B cell (primary cell): ENCODE results near the gene EFCC1. TPM values are rescaled to one million over a fixed set of nuclear protein-coding genes. Genes with fewer than 3 reads are reported as not detected.

Experiments
- ATAC-seq: fragments of 200-7000 bp; cut with Tn5 transposase; one replicate; pipeline ENCODE4 v1.10.0; 2021; ENCODE audit warnings: low read depth, mild to moderate bottlenecking, moderate number of reproducible peaks, moderate library complexity
- CTCF ChIA-PET: fragments of 350-600 bp; sonication (Branson Sonifier 250); formaldehyde crosslinking; loops from one replicate; lab custom pipeline; 2021; ENCODE audit warnings: antibody characterized with exemption, inconsistent platforms; lab: Charles Lee
- POLR2A ChIA-PET: fragments of 350-600 bp; sonication (Branson Sonifier 250); formaldehyde crosslinking; loops from one replicate; lab custom pipeline; 2021; ENCODE audit warnings: antibody characterized with exemption; lab: Charles Lee
- DNase-seq: peaks from one replicate; pipeline ENCODE4 v3.0.0; 2013
- H2AFZ ChIP-seq: 2 replicates; pipeline ENCODE4 v1.6.1; 2012; ENCODE audit warnings: mild to moderate bottlenecking, low read depth, low read length; ENCODE audit not compliant: insufficient read depth, poor library complexity, severe bottlenecking
- H3K27ac ChIP-seq, 2 donors: 1 replicate in 1 of 2; 2 replicates in 1 of 2; pipeline ENCODE4 v1.5.1; 2012 to 2013; ENCODE audit warnings: low read length in 2 of 2, mild to moderate bottlenecking in 2 of 2, moderate library complexity in 1 of 2
- H3K27me3 ChIP-seq, 4 experiments: fragments of 200-600 bp in 1 of 4; sonication (generic) in 1 of 4; replicated peaks in 1 of 4; 1 replicate in 2 of 4; 2 replicates in 2 of 4; pipeline versions ENCODE4 v1.6.1 to v1.7.0; 2013 to 2016; ENCODE audit warnings: low read length in 3 of 4, mild to moderate bottlenecking in 2 of 4, mixed read lengths in 1 of 4, moderate library complexity in 1 of 4; ENCODE audit not compliant: insufficient read depth in 4 of 4, control insufficient read depth in 3 of 4; ENCODE audit errors: control extremely low read depth in 1 of 4
- H3K36me3 ChIP-seq, 2 experiments: replicated peaks in 1 of 2; 1 replicate in 1 of 2; 2 replicates in 1 of 2; pipeline versions ENCODE4 v1.6.1 to v1.7.1; 2013; ENCODE audit warnings: low read length in 1 of 2; ENCODE audit not compliant: insufficient read depth in 2 of 2, control insufficient read depth in 1 of 2; ENCODE audit errors: control extremely low read depth in 1 of 2, extremely low read depth in 1 of 2
- H3K4me1 ChIP-seq, 2 donors: fragments of 200-600 bp in 1 of 2; sonication (generic) in 1 of 2; 1 replicate in 1 of 2; 2 replicates in 1 of 2; pipeline versions ENCODE4 v1.5.1 to v1.6.1; 2013 to 2017; ENCODE audit warnings: low read length in 2 of 2; ENCODE audit not compliant: control insufficient read depth in 2 of 2, insufficient read depth in 2 of 2
- H3K4me2 ChIP-seq: replicated peaks from 2 replicates; pipeline ENCODE3; 2012; ENCODE audit warnings: mild to moderate bottlenecking, low read depth, low read length; ENCODE audit not compliant: poor library complexity, severe bottlenecking
- H3K4me3 ChIP-seq, 5 experiments: fragments of 200-600 bp in 1 of 5; sonication (generic) in 1 of 5; 1 replicate in 3 of 5; 2 replicates in 2 of 5; pipeline versions ENCODE4 v1.5.1 to v1.7.0; 2011 to 2016; ENCODE audit warnings: low read length in 4 of 5, mild to moderate bottlenecking in 4 of 5, low read depth in 2 of 5, control low read depth in 1 of 5, moderate library complexity in 1 of 5; ENCODE audit not compliant: insufficient read depth in 1 of 5; ENCODE audit errors: control extremely low read depth in 1 of 5, extremely low read depth in 1 of 5
- H3K79me2 ChIP-seq: fragments of 200-600 bp; sonication (generic); one replicate; pipeline ENCODE4 v1.6.0; 2016; ENCODE audit warnings: low read length; ENCODE audit not compliant: control insufficient read depth, insufficient read depth
- H3K9ac ChIP-seq: fragments of 200-600 bp; sonication (generic); 2 replicates; pipeline ENCODE4 v1.6.1; 2017; ENCODE audit warnings: mild to moderate bottlenecking, low read length, moderate library complexity
- H3K9me3 ChIP-seq, 3 donors: one replicate each; pipeline versions ENCODE4 v1.6.1 to v1.7.1; 2013; ENCODE audit warnings: low read length in 2 of 3; ENCODE audit not compliant: control insufficient read depth in 2 of 3, insufficient read depth in 1 of 3; ENCODE audit errors: control extremely low read depth in 1 of 3
- H4K20me1 ChIP-seq: 2 replicates; pipeline ENCODE4 v1.6.0; 2012; ENCODE audit warnings: mild to moderate bottlenecking, low read length; ENCODE audit not compliant: insufficient read depth, control insufficient read depth, poor library complexity, severe bottlenecking
- H3K27ac Mint-ChIP-seq: one replicate; pipeline ENCODE4 v1.8.0; 2021; ENCODE audit warnings: mixed read lengths
- H3K27me3 Mint-ChIP-seq: one replicate; pipeline ENCODE4 v1.8.0; 2021; ENCODE audit warnings: mixed read lengths
- H3K4me1 Mint-ChIP-seq: one replicate; pipeline ENCODE4 v1.8.0; 2021; ENCODE audit warnings: mixed read lengths
- H3K4me3 Mint-ChIP-seq: one replicate; pipeline ENCODE4 v1.8.0; 2021; ENCODE audit warnings: mixed read lengths
- H3K9me3 Mint-ChIP-seq: one replicate; pipeline ENCODE4 v1.8.0; 2022; ENCODE audit warnings: mixed read lengths; ENCODE audit not compliant: insufficient read depth
- CTCF ChIP-seq: fragments of 200-600 bp; IDR thresholded peaks from one replicate; pipeline ENCODE4 v1.8.0; 2022; ENCODE audit warnings: antibody characterized with exemption, mild to moderate bottlenecking
- EZH2 ChIP-seq: IDR thresholded peaks from 2 replicates; pipeline ENCODE4 v1.6.1; 2012; ENCODE audit warnings: borderline replicate concordance, low read depth, mild to moderate bottlenecking, moderate library complexity, low read length; ENCODE audit not compliant: insufficient read depth, poor library complexity, severe bottlenecking
- WGBS: methylation state at CpG from one replicate; pipeline ENCODE4 v1.1.5; 2013; ENCODE audit warnings: missing lambda C conversion rate; ENCODE audit not compliant: insufficient coverage; 5-methylcytosine and 5-hydroxymethylcytosine counted together
- intact Hi-C: fragments of 100-400 bp; cut with micrococcal nuclease; formaldehyde crosslinking; loops from one replicate; pipeline ENCODE4 v1.10.0; 2022
- polyA plus RNA-seq: library from polyadenylated mRNA; depleted of rRNA; stranded (reverse); fragments of >200 nt; gene quantifications from 2 replicates; pipeline ENCODE4 v1.2.3, GENCODE V29; 2012
- total RNA-seq, 2 donors: library from RNA; stranded (reverse); fragments of 120-200 nt in 1 of 2; gene quantifications; 1 replicate in 1 of 2; 2 replicates in 1 of 2; pipeline versions ENCODE4 v1.2.3 to v1.2.4, GENCODE V29; 2013 to 2022

EFCC1 gene
- total and polyA plus RNA-seq, 2 donors (not counting 1 experiment from before 2014, with no cell fraction given), result 0.06 TPM; not detected in 1

GRCh38 chr3:129032716-129033115, 31.6 kb downstream of the EFCC1 start:
- POLR2A ChIA-PET, result no interaction called here
- no peak for DNase-seq

GRCh38 chr3:129033151-129033550, 32.0 kb downstream of the EFCC1 start:
- peaks cover 0 to 11% (median 0%) of the 10 kb centered on the region in 4 experiments for H3K27me3 ChIP-seq
- no peaks in the 10 kb centered on the region for H3K4me1 Mint-ChIP-seq
- no peak overlapping the region for H3K4me3 ChIP-seq
- H3K27me3 Mint-ChIP-seq, result peaks cover 8% of the 10 kb centered on the region
- DNase-seq (no peak), ATAC-seq (no peak)
- H3K79me2 ChIP-seq, result no peaks in the 10 kb centered on the region
- H3K9me3 ChIP-seq, result peaks cover 0 to 10% (median 0%) of the 10 kb centered on the region in 3 donors
- no peaks in the 10 kb centered on the region for H3K9me3 Mint-ChIP-seq
- no peaks in the 10 kb centered on the region for H3K4me1 ChIP-seq
- no peaks in the 10 kb centered on the region for H3K36me3 ChIP-seq
- POLR2A ChIA-PET, result no interaction called here
- no peak overlapping the region for H3K9ac ChIP-seq
- H3K4me3 Mint-ChIP-seq, result no peak overlapping the region
- H2AFZ ChIP-seq, result no peak overlapping the region
- no peaks in the 10 kb centered on the region for H4K20me1 ChIP-seq
- H3K4me2 ChIP-seq, result no peak overlapping the region
- no peak overlapping the region for H3K27ac ChIP-seq
- no peak overlapping the region for H3K27ac Mint-ChIP-seq
- CTCF ChIA-PET, result no interaction called here
- intact Hi-C loops, result no loop called here
- no peak for TF ChIP-seq CTCF
- no peak for TF ChIP-seq EZH2
- WGBS, result 88% methylated on average over 3 of the region's 7 CpGs

More at GRCh38 chr3:129032716-129033115, 31.6 kb downstream of the EFCC1 start:
- no peak overlapping the region for H3K4me3 ChIP-seq
- no peaks in the 10 kb centered on the region for H3K9me3 Mint-ChIP-seq
- H3K27me3 Mint-ChIP-seq, result peaks cover 8% of the 10 kb centered on the region
- CTCF ChIA-PET, result no interaction called here
- peaks cover 0 to 11% (median 0%) of the 10 kb centered on the region in 4 experiments for H3K27me3 ChIP-seq
- peaks cover 0 to 10% (median 0%) of the 10 kb centered on the region in 3 donors for H3K9me3 ChIP-seq
- TF ChIP-seq EZH2 (no peak), CTCF (no peak)
- H3K4me2 ChIP-seq, result no peak overlapping the region
- H3K36me3 ChIP-seq, result no peaks in the 10 kb centered on the region
- peaks cover under 1% of the 10 kb centered on the region in 2 donors for H3K4me1 ChIP-seq
- H4K20me1 ChIP-seq, result no peaks in the 10 kb centered on the region
- no peak for ATAC-seq
- H2AFZ ChIP-seq, result no peak overlapping the region
- no peak overlapping the region for H3K4me3 Mint-ChIP-seq
- H3K79me2 ChIP-seq, result no peaks in the 10 kb centered on the region
- no peaks in the 10 kb centered on the region for H3K4me1 Mint-ChIP-seq
- no peak overlapping the region for H3K27ac Mint-ChIP-seq
- no peak overlapping the region for H3K27ac ChIP-seq
- H3K9ac ChIP-seq, result no peak overlapping the region
- WGBS, result 92% methylated on average over 12 of the region's 14 CpGs
- intact Hi-C loops, result no loop called here
